SH-SY5Y (cell line): ENCODE results near the gene MAGI2.

Experiments used
- GATA2 ChIP-seq: IDR thresholded peaks from 2 replicates; pipeline ENCODE4 v1.6.1; 2011; ENCODE audit warnings: mild to moderate bottlenecking, low read depth, low read length
- GATA3 ChIP-seq: IDR thresholded peaks from 2 replicates; pipeline ENCODE4 v1.6.1; 2011; ENCODE audit warnings: low read depth, mild to moderate bottlenecking, low read length, moderate library complexity

GRCh38 chr7:78638364-78638763 is 815.1 kb downstream of the MAGI2 start:
- TF ChIP-seq GATA2 (no peak), GATA3 (no peak)
